GM10266 (cell line): ENCODE measurements around the gene SLC13A5.

ENCODE experiments used
- DNase-seq: peaks from one replicate; pipeline ENCODE4 v3.0.0; 2012; ENCODE audit errors: extremely low spot score
- TF ChIP-seq, protein P1 (sequence below): IDR thresholded peaks from 2 replicates; pipeline ENCODE4 v1.5.1; 2012; ENCODE audit warnings: mild to moderate bottlenecking, low read depth; ENCODE audit not compliant: control insufficient read depth, insufficient read depth; ENCODE audit errors: missing control alignments

Gene SLC13A5

DNA sequence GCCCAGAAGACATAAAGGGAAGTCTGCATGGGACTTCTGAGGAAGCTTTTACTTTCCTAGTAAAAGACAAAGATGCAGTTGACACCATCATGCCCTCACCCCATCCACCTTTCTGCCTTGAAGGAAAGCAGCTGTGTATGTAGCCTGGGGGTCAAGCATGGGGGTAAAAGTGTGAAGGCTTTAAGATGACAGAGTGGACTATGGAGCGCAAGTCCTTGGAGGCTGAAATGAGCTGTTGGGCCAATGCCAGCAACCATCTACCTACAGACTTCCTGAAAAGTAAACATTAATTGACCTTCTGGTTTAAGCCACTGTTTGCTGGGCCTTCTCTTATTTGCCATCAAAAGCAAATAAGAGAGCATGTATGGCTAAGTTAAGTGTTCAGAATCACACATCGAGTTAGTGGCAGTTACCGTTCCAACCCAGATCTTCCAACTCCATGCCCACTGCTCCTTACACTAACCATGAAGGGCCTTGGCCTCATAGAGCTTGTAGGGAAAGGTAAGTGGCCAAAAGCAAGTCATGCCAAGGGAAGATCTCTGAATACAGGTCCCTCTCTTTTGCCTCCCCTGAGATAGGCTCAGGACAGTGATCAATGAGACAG is 30.0 kb downstream of the SLC13A5 start:
- no peak for DNase-seq
- TF ChIP-seq, protein P1, sequence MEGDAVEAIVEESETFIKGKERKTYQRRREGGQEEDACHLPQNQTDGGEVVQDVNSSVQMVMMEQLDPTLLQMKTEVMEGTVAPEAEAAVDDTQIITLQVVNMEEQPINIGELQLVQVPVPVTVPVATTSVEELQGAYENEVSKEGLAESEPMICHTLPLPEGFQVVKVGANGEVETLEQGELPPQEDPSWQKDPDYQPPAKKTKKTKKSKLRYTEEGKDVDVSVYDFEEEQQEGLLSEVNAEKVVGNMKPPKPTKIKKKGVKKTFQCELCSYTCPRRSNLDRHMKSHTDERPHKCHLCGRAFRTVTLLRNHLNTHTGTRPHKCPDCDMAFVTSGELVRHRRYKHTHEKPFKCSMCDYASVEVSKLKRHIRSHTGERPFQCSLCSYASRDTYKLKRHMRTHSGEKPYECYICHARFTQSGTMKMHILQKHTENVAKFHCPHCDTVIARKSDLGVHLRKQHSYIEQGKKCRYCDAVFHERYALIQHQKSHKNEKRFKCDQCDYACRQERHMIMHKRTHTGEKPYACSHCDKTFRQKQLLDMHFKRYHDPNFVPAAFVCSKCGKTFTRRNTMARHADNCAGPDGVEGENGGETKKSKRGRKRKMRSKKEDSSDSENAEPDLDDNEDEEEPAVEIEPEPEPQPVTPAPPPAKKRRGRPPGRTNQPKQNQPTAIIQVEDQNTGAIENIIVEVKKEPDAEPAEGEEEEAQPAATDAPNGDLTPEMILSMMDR, result no peak

DNA sequence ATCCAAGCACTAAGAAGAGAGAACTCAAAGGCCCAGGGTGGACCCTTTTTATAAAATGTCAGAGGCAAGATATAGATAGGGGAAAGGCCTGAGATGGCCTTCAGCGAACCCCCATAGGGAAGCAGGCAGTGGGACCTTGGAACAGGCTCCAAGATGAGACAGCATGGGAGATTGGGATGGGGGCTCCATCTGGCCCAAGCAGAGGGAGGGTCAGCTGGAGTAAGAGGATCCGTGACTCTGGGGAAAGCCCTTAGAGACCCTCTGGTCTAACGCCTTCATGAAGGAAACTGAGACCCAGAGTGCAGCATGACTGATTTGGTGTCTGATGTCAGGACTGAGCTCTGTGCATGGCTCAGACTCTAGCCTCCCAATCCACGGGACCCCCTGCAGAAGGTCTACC is 30.8 kb downstream of the SLC13A5 start:
- TF ChIP-seq, protein P1, result no peak
- no peak for DNase-seq

GRCh38 chr17:6681671-6682070 is 31.5 kb downstream of the SLC13A5 start:
- TF ChIP-seq, protein P1, result no peak
- no peak for DNase-seq

DNA sequence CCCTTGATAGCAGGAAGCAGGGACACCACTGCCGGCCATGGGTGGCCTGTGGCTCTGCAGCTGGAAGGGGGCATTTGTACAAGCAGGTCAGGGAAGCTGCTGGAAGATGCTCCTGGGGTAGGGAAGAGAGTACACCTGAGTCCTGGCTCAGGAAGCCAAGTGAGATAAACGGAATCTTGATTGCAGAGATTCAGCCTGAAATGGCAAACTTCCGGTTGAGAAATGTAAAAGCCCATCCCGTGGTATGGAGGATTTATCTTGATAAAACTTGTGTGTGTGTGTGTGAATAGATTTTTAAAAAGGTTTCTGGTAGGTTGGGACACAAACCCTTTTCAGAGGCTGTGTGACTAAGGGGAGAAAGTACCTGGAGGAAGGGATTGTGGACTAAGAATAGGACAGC is 32.0 kb downstream of the SLC13A5 start:
- no peak for DNase-seq
- TF ChIP-seq, protein P1, result no peak

DNA sequence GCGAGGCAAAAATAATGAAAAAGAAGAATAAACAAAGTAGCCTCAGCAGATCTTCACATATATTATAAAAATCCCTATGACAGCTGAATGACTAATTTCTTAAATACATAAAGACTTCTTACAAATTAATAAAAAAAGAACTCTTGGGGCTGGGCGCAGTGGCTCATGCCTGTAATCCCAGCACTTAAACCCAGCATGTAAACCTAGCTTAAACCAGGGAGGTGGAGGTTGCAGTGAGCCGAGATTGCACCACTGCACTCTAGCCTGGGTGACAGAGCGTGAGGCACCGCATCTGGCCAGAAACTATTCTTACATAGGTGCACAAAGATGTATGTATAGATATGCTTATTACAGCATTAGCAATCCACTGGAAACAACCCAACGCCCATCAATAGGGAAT is 33.9 kb downstream of the SLC13A5 start:
- no peak for DNase-seq
- TF ChIP-seq, protein P1, result no peak

- no peak for DNase-seq
- TF ChIP-seq, protein P1, result no peak
These were observed 35.2 kb downstream of the SLC13A5 start for GRCh38 chr17:6677946-6678345.

DNA sequence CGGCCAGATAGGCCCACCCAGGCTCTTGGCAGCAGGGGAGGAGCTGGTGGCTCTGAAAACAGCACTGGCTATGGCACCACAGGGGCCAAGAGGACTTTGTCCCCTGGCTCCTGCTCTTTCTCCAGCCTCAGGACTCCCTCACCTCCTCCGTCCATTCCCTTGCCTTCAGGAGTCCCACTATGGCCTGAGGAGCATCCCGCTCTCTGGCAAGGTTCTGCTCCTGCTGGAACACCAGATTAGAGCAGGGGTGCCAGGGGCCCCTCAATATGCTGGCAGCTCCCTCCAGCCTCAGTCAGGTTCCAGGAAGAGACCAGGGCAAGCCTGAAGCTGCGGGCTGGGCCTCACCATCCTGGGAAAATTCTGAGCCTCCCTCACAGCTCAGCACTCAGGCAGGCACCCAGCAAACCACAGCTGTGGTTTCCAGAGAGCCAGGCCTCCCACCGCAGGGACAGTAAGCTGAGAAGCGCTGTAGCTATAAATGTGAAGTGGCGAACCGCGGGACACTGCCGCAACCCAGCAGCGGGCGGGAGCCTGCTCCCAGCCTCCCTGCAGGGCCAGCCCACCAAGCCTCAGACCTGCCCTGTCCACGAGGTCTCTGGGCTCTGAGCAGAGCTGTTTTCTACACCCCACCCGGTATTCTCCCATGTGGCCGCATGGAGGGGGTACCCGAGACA is 35.9 kb downstream of the SLC13A5 start:
- DNase-seq, result no peak
- TF ChIP-seq, protein P1, result no peak
